Suprapubic skin (tissue), 4 donors: Measurements from ENCODE around the gene ACP4. TPM values are rescaled to one million over a fixed set of nuclear protein-coding genes. Genes with fewer than 3 reads are reported as not detected.
"Not testable (repeated sequence)": the region's sequence is repeated elsewhere in the genome, so short reads cannot be mapped to it uniquely, and the experiment has no call there.

Experiments
- DNase-seq, 2 donors: peaks; one replicate each; pipeline ENCODE4 v3.0.0-alpha.2; 2019; ENCODE audit warnings: low spot score in 2 of 2
- H3K27ac ChIP-seq: fragments of 200-600 bp; sonication (generic); one replicate; pipeline ENCODE4 v1.5.1; 2019
- H3K27me3 ChIP-seq: fragments of 200-600 bp; sonication (generic); one replicate; pipeline ENCODE4 v1.5.1; 2019
- H3K36me3 ChIP-seq: fragments of 200-600 bp; sonication (generic); one replicate; pipeline ENCODE4 v1.5.1; 2019
- H3K4me1 ChIP-seq: fragments of 200-600 bp; sonication (generic); one replicate; pipeline ENCODE4 v1.5.1; 2019
- H3K4me3 ChIP-seq: fragments of 200-600 bp; sonication (generic); one replicate; pipeline ENCODE4 v1.5.1; 2019; ENCODE audit warnings: mild to moderate bottlenecking
- H3K9me3 ChIP-seq: fragments of 200-600 bp; sonication (generic); one replicate; pipeline ENCODE4 v1.5.1; 2019
- EP300 ChIP-seq: sonication (generic); formaldehyde crosslinking; IDR thresholded peaks from one replicate; pipeline ENCODE4 v1.6.1; 2017; ENCODE audit warnings: antibody characterized with exemption
- POLR2A ChIP-seq, 2 donors: fragments of 450-650 bp; IDR thresholded peaks; one replicate each; pipeline ENCODE4 v1.6.1; 2017; ENCODE audit warnings: antibody characterized with exemption in 2 of 2, mild to moderate bottlenecking in 2 of 2, moderate library complexity in 2 of 2
- POLR2AphosphoS5 ChIP-seq, 3 donors: sonication (generic); formaldehyde crosslinking; IDR thresholded peaks; one replicate each; pipeline ENCODE4 v1.6.1; 2017; ENCODE audit warnings: antibody characterized with exemption in 3 of 3
- WGBS: methylation state at CpG from one replicate; pipeline ENCODE4 v1.1.5; 2018; 5-methylcytosine and 5-hydroxymethylcytosine counted together
- total RNA-seq, 4 donors: library from RNA; depleted of rRNA; stranded (reverse); fragments of >200 nt; gene quantifications; one replicate each; pipeline ENCODE4 v1.1.0, GENCODE V29; 2016
- TF ChIP-seq, protein P1 (sequence below), 2 donors: fragments of 200-600 bp in 1 of 2; fragments of 450-650 bp in 1 of 2; sonication (generic) in 1 of 2; IDR thresholded peaks; one replicate each; pipeline ENCODE4 v1.5.1; 2016 to 2019; ENCODE audit warnings: antibody characterized with exemption in 2 of 2, mild to moderate bottlenecking in 1 of 2, moderate library complexity in 1 of 2

Gene ACP4
- total RNA-seq, 4 donors from 2014 or later, result 0.49 to 0.97 TPM; not detected in 2

- peaks cover 73% of the 10 kb centered on the region for H3K27me3 ChIP-seq
- H3K36me3 ChIP-seq, result no peaks in the 10 kb centered on the region
- DNase-seq, result no peak
- H3K9me3 ChIP-seq, result no peaks in the 10 kb centered on the region
- 49% methylated on average over 14 of the region's 16 CpGs for WGBS
- no peak for TF ChIP-seq EP300
- no peak for TF ChIP-seq POLR2AphosphoS5 (IDR thresholded peaks at IDR 0.05)
- TF ChIP-seq, protein P1, sequence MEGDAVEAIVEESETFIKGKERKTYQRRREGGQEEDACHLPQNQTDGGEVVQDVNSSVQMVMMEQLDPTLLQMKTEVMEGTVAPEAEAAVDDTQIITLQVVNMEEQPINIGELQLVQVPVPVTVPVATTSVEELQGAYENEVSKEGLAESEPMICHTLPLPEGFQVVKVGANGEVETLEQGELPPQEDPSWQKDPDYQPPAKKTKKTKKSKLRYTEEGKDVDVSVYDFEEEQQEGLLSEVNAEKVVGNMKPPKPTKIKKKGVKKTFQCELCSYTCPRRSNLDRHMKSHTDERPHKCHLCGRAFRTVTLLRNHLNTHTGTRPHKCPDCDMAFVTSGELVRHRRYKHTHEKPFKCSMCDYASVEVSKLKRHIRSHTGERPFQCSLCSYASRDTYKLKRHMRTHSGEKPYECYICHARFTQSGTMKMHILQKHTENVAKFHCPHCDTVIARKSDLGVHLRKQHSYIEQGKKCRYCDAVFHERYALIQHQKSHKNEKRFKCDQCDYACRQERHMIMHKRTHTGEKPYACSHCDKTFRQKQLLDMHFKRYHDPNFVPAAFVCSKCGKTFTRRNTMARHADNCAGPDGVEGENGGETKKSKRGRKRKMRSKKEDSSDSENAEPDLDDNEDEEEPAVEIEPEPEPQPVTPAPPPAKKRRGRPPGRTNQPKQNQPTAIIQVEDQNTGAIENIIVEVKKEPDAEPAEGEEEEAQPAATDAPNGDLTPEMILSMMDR (IDR thresholded peaks at IDR 0.05), result no peak
- TF ChIP-seq POLR2A (IDR thresholded peaks at IDR 0.05), result no peak
- peaks cover 19% of the 10 kb centered on the region for H3K4me1 ChIP-seq
- H3K4me3 ChIP-seq, result no peak overlapping the region
- H3K27ac ChIP-seq, result no peak overlapping the region
Observed at GRCh38 chr19:50780753-50781435, 9.3 kb upstream of the ACP4 start.

GRCh38 chr19:50783848-50784152, 6.4 kb upstream of the ACP4 start:
- not testable (repeated sequence) for H3K4me3 ChIP-seq, H3K36me3 ChIP-seq, H3K27ac ChIP-seq, H3K9me3 ChIP-seq, DNase-seq
- WGBS, result 34% methylated on average over 8 of the region's 8 CpGs
- H3K4me1 ChIP-seq, result peaks cover 12% of the 10 kb centered on the region
- H3K27me3 ChIP-seq, result peaks cover 44% of the 10 kb centered on the region

DNA sequence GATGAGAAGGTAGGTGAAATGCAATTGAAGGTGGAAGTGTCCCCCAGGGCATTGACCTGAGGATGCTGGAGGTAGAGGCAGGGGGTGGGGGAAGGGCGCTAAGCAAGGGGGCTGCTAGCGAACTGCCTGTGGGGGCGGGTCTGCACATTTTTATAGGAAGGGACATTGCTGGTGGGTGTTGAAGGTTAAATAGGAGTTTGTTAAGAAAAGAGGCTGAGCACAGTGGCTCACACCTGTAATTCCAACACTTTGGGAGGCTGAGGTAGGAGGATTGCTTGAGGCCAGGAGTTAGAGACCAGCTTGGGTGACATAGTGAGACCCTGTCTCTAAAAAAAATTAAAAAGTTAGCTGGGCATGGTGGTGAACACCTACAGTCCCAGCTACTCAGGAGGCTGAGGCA, 5.5 kb upstream of the ACP4 start:
- no peaks in the 10 kb centered on the region for H3K36me3 ChIP-seq
- 90% methylated on average over 3 of the region's 3 CpGs for WGBS
- no peak overlapping the region for H3K27ac ChIP-seq
- H3K27me3 ChIP-seq, result peaks cover 35% of the 10 kb centered on the region
- TF ChIP-seq, protein P1 (IDR thresholded peaks at IDR 0.05), result no peak
- TF ChIP-seq POLR2AphosphoS5 (IDR thresholded peaks at IDR 0.05) (no peak), EP300 (no peak), POLR2A (IDR thresholded peaks at IDR 0.05) (no peak)
- no peak for DNase-seq
- peaks cover 10% of the 10 kb centered on the region for H3K4me1 ChIP-seq
- no peak overlapping the region for H3K4me3 ChIP-seq
- no peaks in the 10 kb centered on the region for H3K9me3 ChIP-seq

- H3K4me3 ChIP-seq, result no peak overlapping the region
- peaks cover 29% of the 10 kb centered on the region for H3K27me3 ChIP-seq
- no peaks in the 10 kb centered on the region for H3K36me3 ChIP-seq
- H3K9me3 ChIP-seq, result no peaks in the 10 kb centered on the region
- H3K4me1 ChIP-seq, result peaks cover 5% of the 10 kb centered on the region
- TF ChIP-seq EP300 (no peak), POLR2A (IDR thresholded peaks at IDR 0.05) (no peak), POLR2AphosphoS5 (IDR thresholded peaks at IDR 0.05) (no peak)
- TF ChIP-seq, protein P1 (IDR thresholded peaks at IDR 0.05), result no peak
- 79% methylated on average over 12 of the region's 12 CpGs for WGBS
- no peak for DNase-seq
- H3K27ac ChIP-seq, result no peak overlapping the region
Observed at GRCh38 chr19:50785329-50785728, 4.9 kb upstream of the ACP4 start.

DNA sequence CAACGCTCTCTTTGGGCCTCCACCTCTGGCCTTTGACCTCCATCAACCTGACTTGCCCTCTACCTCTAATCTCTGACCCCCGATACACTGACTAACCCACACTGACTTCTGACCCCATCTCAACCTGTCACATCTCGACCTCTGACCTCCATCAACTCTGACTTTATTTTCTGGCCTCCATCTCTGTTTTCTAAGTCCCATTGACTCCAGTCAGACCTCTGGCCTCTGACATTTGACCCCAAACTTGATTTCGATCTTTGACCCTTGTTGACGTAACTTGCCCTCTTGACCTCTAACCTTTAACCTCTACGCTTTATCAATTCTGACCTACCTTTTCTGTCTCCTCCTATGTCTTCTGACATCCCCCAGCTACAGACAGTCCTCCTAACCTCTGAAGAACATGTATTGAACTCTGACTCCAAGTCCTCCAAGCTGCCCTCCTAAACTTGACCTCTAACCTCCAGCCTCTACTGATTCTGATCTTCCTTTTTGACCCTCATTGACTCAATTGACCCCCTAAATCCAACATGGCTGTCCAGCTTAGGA, 780 bp downstream of the ACP4 start:
- TF ChIP-seq POLR2A (IDR thresholded peaks at IDR 0.05) (no peak), EP300 (no peak), POLR2AphosphoS5 (IDR thresholded peaks at IDR 0.05) (no peak)
- TF ChIP-seq, protein P1 (IDR thresholded peaks at IDR 0.05), result no peak
- no peak for DNase-seq
- H3K27me3 ChIP-seq, result no peaks in the 10 kb centered on the region
- no peak overlapping the region for H3K4me3 ChIP-seq
- H3K36me3 ChIP-seq, result no peaks in the 10 kb centered on the region
- H3K4me1 ChIP-seq, result peaks cover 11% of the 10 kb centered on the region
- H3K9me3 ChIP-seq, result no peaks in the 10 kb centered on the region
- WGBS, result 86% methylated on average over 6 of the region's 6 CpGs
- H3K27ac ChIP-seq, result no peak overlapping the region
